Neural cell (in vitro differentiated cells): ENCODE results near the gene KLHL4.

Experiments used
- EP300 ChIP-seq: fragments of 450-650 bp; conservative IDR thresholded peaks from 2 replicates; pipeline ENCODE4 v1.6.1; 2014; ENCODE audit warnings: antibody characterized with exemption, mild to moderate bottlenecking, moderate library complexity; ENCODE audit not compliant: poor library complexity, severe bottlenecking
- EZH2 ChIP-seq: fragments of 200-600, 300-800 bp; shearing (Covaris generic), sonication (generic); IDR thresholded peaks from 2 replicates; pipeline ENCODE4 v1.6.1; 2014; ENCODE audit warnings: antibody characterized with exemption, low read length, borderline replicate concordance, mild to moderate bottlenecking; ENCODE audit not compliant: insufficient read depth, poor library complexity, severe bottlenecking
- MXI1 ChIP-seq: fragments of 450-650 bp; conservative IDR thresholded peaks from 2 replicates; pipeline ENCODE4 v1.6.1; 2014; ENCODE audit warnings: antibody characterized with exemption, mild to moderate bottlenecking; ENCODE audit not compliant: poor library complexity, severe bottlenecking
- POLR2AphosphoS5 ChIP-seq: IDR thresholded peaks from 2 replicates; pipeline ENCODE4 v1.6.1; 2012
- RAD21 ChIP-seq: fragments of 450-650 bp; conservative IDR thresholded peaks from 2 replicates; pipeline ENCODE4 v1.6.1; 2014; ENCODE audit warnings: antibody characterized with exemption, mild to moderate bottlenecking, moderate library complexity
- SMC3 ChIP-seq: fragments of 450-650 bp; conservative IDR thresholded peaks from 2 replicates; pipeline ENCODE4 v1.6.1; 2014; ENCODE audit warnings: antibody characterized with exemption, mild to moderate bottlenecking, moderate library complexity; ENCODE audit not compliant: poor library complexity
- TAF1 ChIP-seq: IDR thresholded peaks from 2 replicates; pipeline ENCODE4 v1.6.1; 2012; ENCODE audit warnings: low read depth
- TF ChIP-seq, protein P1 (sequence below): fragments of 450-650 bp; IDR thresholded peaks from 2 replicates; pipeline ENCODE4 v1.5.1; 2014; ENCODE audit warnings: antibody characterized with exemption, mild to moderate bottlenecking, moderate library complexity; ENCODE audit not compliant: poor library complexity, severe bottlenecking
- TF ChIP-seq, protein P2 (sequence below): IDR thresholded peaks from 2 replicates; pipeline ENCODE4 v1.6.1; 2012; ENCODE audit warnings: borderline replicate concordance

GRCh38 chrX:87572901-87573300, 55.3 kb downstream of the KLHL4 start:
- TF ChIP-seq, protein P1, sequence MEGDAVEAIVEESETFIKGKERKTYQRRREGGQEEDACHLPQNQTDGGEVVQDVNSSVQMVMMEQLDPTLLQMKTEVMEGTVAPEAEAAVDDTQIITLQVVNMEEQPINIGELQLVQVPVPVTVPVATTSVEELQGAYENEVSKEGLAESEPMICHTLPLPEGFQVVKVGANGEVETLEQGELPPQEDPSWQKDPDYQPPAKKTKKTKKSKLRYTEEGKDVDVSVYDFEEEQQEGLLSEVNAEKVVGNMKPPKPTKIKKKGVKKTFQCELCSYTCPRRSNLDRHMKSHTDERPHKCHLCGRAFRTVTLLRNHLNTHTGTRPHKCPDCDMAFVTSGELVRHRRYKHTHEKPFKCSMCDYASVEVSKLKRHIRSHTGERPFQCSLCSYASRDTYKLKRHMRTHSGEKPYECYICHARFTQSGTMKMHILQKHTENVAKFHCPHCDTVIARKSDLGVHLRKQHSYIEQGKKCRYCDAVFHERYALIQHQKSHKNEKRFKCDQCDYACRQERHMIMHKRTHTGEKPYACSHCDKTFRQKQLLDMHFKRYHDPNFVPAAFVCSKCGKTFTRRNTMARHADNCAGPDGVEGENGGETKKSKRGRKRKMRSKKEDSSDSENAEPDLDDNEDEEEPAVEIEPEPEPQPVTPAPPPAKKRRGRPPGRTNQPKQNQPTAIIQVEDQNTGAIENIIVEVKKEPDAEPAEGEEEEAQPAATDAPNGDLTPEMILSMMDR, result no peak
- TF ChIP-seq, protein P2, sequence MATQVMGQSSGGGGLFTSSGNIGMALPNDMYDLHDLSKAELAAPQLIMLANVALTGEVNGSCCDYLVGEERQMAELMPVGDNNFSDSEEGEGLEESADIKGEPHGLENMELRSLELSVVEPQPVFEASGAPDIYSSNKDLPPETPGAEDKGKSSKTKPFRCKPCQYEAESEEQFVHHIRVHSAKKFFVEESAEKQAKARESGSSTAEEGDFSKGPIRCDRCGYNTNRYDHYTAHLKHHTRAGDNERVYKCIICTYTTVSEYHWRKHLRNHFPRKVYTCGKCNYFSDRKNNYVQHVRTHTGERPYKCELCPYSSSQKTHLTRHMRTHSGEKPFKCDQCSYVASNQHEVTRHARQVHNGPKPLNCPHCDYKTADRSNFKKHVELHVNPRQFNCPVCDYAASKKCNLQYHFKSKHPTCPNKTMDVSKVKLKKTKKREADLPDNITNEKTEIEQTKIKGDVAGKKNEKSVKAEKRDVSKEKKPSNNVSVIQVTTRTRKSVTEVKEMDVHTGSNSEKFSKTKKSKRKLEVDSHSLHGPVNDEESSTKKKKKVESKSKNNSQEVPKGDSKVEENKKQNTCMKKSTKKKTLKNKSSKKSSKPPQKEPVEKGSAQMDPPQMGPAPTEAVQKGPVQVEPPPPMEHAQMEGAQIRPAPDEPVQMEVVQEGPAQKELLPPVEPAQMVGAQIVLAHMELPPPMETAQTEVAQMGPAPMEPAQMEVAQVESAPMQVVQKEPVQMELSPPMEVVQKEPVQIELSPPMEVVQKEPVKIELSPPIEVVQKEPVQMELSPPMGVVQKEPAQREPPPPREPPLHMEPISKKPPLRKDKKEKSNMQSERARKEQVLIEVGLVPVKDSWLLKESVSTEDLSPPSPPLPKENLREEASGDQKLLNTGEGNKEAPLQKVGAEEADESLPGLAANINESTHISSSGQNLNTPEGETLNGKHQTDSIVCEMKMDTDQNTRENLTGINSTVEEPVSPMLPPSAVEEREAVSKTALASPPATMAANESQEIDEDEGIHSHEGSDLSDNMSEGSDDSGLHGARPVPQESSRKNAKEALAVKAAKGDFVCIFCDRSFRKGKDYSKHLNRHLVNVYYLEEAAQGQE, result no peak
- TF ChIP-seq EZH2 (no peak), TAF1 (no peak), POLR2AphosphoS5 (no peak), MXI1 (no peak), SMC3 (no peak), EP300 (no peak), RAD21 (no peak)
